K562 (cell line): ENCODE measurements around the gene TELO2. TPM values are rescaled to one million over a fixed set of nuclear protein-coding genes. Genes with fewer than 3 reads are reported as not detected.

Experiments
- ATAC-seq: fragments of 200-7000 bp; cut with Tn5 transposase; 3 replicates; pipeline ENCODE4 v1.9.1; 2020; ENCODE audit warnings: moderate library complexity
- BruUV-seq: library from RNA; stranded (reverse); fragments of 400-500 nt; replicated peaks from 2 replicates; lab custom pipeline; 2021; lab: Mats Ljungman, UMichigan
- CTCF ChIA-PET: fragments of 300-600 bp; formaldehyde crosslinking; extraction: SDS; loops from one replicate; lab custom pipeline; 2021; ENCODE audit warnings: low intra/inter-chr PET ratio; lab: Yijun Ruan, JAX
- POLR2A ChIA-PET: fragments of 300-600, 350-650 bp; sonication (Branson Sonifier 250); formaldehyde crosslinking; extraction: SDS; loops from one replicate; lab custom pipeline; 2021; ENCODE audit warnings: antibody characterized with exemption, inconsistent platforms; lab: Yijun Ruan, JAX
- DNase-seq, 4 experiments: peaks; one replicate each; pipeline versions ENCODE4 v3.0.0 to v3.0.0-alpha.2; 2011 to 2018; ENCODE audit warnings: low spot score in 3 of 4, mixed read lengths in 3 of 4; ENCODE audit errors: extremely low read depth in 1 of 4
- FAIRE-seq: peaks from 2 replicates; lab custom pipeline; 2011; peaks lifted over from hg19 to GRCh38; lab: Jason Lieb, UNC
- H2AFZ ChIP-seq: 2 replicates; pipeline ENCODE4 v1.6.0; 2011; ENCODE audit warnings: low read depth, low read length, control low read depth, inconsistent platforms
- H3K27ac ChIP-seq: fragments of 200-600 bp; 3 replicates; pipeline ENCODE4 v1.8.0; 2011; ENCODE audit warnings: low read depth, mild to moderate bottlenecking, control low read depth, inconsistent platforms, low read length, moderate library complexity, mixed read lengths; ENCODE audit errors: extremely low read depth
- H3K27me3 ChIP-seq, 2 experiments: fragments of 300-600 bp in 1 of 2; 2 replicates in 1 of 2; 3 replicates in 1 of 2; pipeline versions ENCODE4 v1.6.0 to v1.8.0; 2011; ENCODE audit warnings: inconsistent platforms in 2 of 2, low read length in 2 of 2, mild to moderate bottlenecking in 1 of 2, mixed read lengths in 1 of 2, moderate library complexity in 1 of 2; ENCODE audit not compliant: control insufficient read depth in 2 of 2, insufficient read depth in 2 of 2
- H3K36me3 ChIP-seq: fragments of 300-600 bp; 3 replicates; pipeline ENCODE4 v1.8.0; 2011; ENCODE audit warnings: mild to moderate bottlenecking, low read length, inconsistent platforms; ENCODE audit not compliant: control insufficient read depth, insufficient read depth
- H3K4me1 ChIP-seq, 2 experiments: fragments of 200-600 bp in 1 of 2; replicated peaks in 1 of 2; 2 replicates in 1 of 2; 3 replicates in 1 of 2; pipeline versions ENCODE4 v1.5.1 to v1.8.0; 2011; ENCODE audit warnings: inconsistent platforms in 2 of 2, low read length in 2 of 2, mild to moderate bottlenecking in 1 of 2, mixed read lengths in 1 of 2, moderate library complexity in 1 of 2; ENCODE audit not compliant: control insufficient read depth in 2 of 2, insufficient read depth in 2 of 2
- H3K4me2 ChIP-seq: 2 replicates; pipeline ENCODE4 v1.6.1; 2011; ENCODE audit warnings: low read length, control low read depth, inconsistent platforms, mixed read lengths; ENCODE audit not compliant: insufficient read depth
- H3K4me3 ChIP-seq: fragments of 200-600 bp; sonication (generic), shearing (Covaris generic); 2 replicates; pipeline ENCODE4 v1.5.1; 2016; ENCODE audit warnings: control low read depth, inconsistent platforms
- H3K79me2 ChIP-seq: fragments of 200-600 bp; 3 replicates; pipeline ENCODE4 v1.8.0; 2011; ENCODE audit warnings: low read length, inconsistent platforms; ENCODE audit not compliant: control insufficient read depth, insufficient read depth
- H3K9ac ChIP-seq, 2 experiments: 2 replicates each; pipeline versions ENCODE4 v1.6.0 to v1.6.1; 2011; ENCODE audit warnings: low read depth in 2 of 2, low read length in 2 of 2, control low read depth in 1 of 2, inconsistent platforms in 1 of 2, mild to moderate bottlenecking in 1 of 2, mixed read lengths in 1 of 2; ENCODE audit not compliant: insufficient read depth in 1 of 2
- H3K9me1 ChIP-seq: one replicate; pipeline ENCODE4 v1.6.0; 2011; ENCODE audit warnings: inconsistent platforms, mild to moderate bottlenecking, low read length, moderate library complexity; ENCODE audit not compliant: control insufficient read depth, insufficient read depth
- H3K9me3 ChIP-seq: replicated peaks from 2 replicates; pipeline ENCODE4 v1.5.1; 2011; ENCODE audit warnings: low read depth, low read length, inconsistent platforms; ENCODE audit not compliant: control insufficient read depth, insufficient read depth
- H4K20me1 ChIP-seq: replicated peaks from 2 replicates; pipeline ENCODE4 v1.6.1; 2011; ENCODE audit warnings: low read length, inconsistent platforms, mixed read lengths; ENCODE audit not compliant: control insufficient read depth, insufficient read depth
- BACH1 ChIP-seq: fragments of 200-800 bp; sonication (Bioruptor generic); IDR thresholded peaks from 2 replicates; pipeline ENCODE4 v1.6.1; 2016; ENCODE audit warnings: missing genetic modification characterization, missing compliant biosample characterization
- DNMT1 ChIP-seq: fragments of 450-650 bp; IDR thresholded peaks from 2 replicates; pipeline ENCODE4 v1.6.1; 2016; ENCODE audit warnings: antibody characterized with exemption, mild to moderate bottlenecking
- MCM7 ChIP-seq, 2 experiments: fragments of 450-650 bp; IDR thresholded peaks; 2 replicates each; pipeline ENCODE4 v1.6.1; 2016 to 2018
- NFIC ChIP-seq: fragments of 450-650 bp; IDR thresholded peaks from 2 replicates; pipeline ENCODE4 v1.6.1; 2017; ENCODE audit warnings: mild to moderate bottlenecking, inconsistent platforms
- RBM17 ChIP-seq: fragments of 200-400 bp; formaldehyde crosslinking; IDR thresholded peaks from 2 replicates; pipeline ENCODE4 v1.6.1; 2017; ENCODE audit warnings: low read depth, mild to moderate bottlenecking, low read length, borderline replicate concordance
- SAFB ChIP-seq: fragments of 200-400 bp; formaldehyde crosslinking; IDR thresholded peaks from 2 replicates; pipeline ENCODE4 v1.6.1; 2017; ENCODE audit warnings: low read depth, low read length, borderline replicate concordance
- STAG1 ChIP-seq: sonication (generic); formaldehyde crosslinking; IDR thresholded peaks from 2 replicates; pipeline ENCODE4 v1.5.0; 2020; ENCODE audit warnings: missing genetic modification reagents, borderline replicate concordance
- WGBS: fragments of 100-300 bp; shearing (Covaris generic); methylation state at CpG from one replicate; pipeline ENCODE4 v1.1.6; 2016; ENCODE audit warnings: low coverage, mixed read lengths; ENCODE audit not compliant: insufficient coverage; ENCODE audit errors: missing lambda C conversion rate; 5-methylcytosine and 5-hydroxymethylcytosine counted together
- in situ Hi-C: fragments of 300-500 bp; cut with MboI; formaldehyde crosslinking; loops from 4 replicates; pipeline ENCODE4 v1.15.0; 2018; ENCODE audit warnings: inconsistent platforms, mixed read lengths
- intact Hi-C: fragments of 100-400 bp; cut with micrococcal nuclease; formaldehyde crosslinking; loops from 2 replicates; pipeline ENCODE4 v1.14.2; 2022
- polyA plus RNA-seq, 8 experiments: library from polyadenylated mRNA; depleted of rRNA in 4 of 8; stranded (reverse) in 5 of 8; unstranded in 3 of 8; fragments of >200 nt; fragmentation: Nextera tagmentation in 2 of 8; fragmentation: Illumina TruSeq in 1 of 8; extraction: Ambion mirVana in 2 of 8; extraction: Trizol in 1 of 8; gene quantifications; 2 replicates each; pipeline versions ENCODE4 v1.2.1 to v1.2.3, GENCODE V29; 2011 to 2014; ENCODE audit warnings: inconsistent platforms in 1 of 8, missing spikeins in 1 of 8
- total RNA-seq, 7 experiments: library from RNA; depleted of rRNA in 6 of 7; stranded (reverse); fragments of >200 nt in 6 of 7; fragmentation: Illumina TruSeq in 2 of 7; extraction: Trizol in 2 of 7; gene quantifications; 2 replicates each; pipeline versions ENCODE4 v1.2.1 to v1.2.3, GENCODE V29; 2011 to 2021; ENCODE audit warnings: low replicate concordance in 1 of 7
- TF ChIP-seq, protein P1 (sequence below): sonication (generic); formaldehyde crosslinking; IDR thresholded peaks from 2 replicates; pipeline ENCODE4 v1.8.0; 2023; ENCODE audit warnings: mild to moderate bottlenecking, missing genetic modification reagents

Gene TELO2
- total and polyA plus RNA-seq, 9 of the 15 experiments (the other 6 are each of a cell fraction or from before 2014, with no cell fraction given) = 0.51 to 91.8 (median 14.5) TPM

DNA sequence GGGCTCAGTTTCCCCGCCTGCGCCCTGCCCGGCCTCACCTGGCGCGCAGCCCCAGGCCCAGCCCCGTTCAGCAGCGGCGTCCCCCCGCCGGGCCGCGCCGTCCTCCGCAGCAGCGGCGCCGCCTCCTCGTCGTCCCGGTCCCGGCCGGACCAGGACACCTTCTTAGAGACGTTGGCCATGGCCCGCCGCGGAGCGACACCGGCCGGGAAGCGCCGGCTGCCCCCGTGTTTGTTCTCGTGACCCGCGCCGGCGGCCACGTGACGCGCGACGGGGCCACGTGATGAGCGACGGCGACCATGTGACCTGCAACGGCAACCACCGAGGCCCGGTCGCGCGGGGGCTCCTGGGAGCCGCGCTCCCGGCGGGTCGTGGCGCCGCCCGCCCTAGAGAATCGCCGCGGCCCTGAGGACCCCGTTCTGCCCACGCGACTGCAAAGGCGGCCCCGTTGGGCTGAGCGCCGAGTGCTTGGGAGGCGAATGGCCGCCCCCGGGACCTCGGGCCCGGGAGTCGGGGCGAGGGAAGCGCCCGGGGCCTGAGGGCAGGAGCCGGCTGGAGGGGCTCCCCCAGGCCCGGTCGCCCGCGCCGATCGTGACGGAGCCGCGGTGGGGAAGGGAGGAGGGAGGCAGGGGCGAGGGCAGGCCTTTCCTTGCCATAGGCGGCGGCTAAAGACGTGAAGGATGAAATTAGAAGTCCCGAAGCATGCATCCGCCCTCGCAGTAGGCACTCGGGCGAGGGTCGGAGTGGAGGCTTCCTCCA, 18.2 kb upstream of the TELO2 start, which contains the start of gene CLCN7 (continued):
- TF ChIP-seq BACH1 (tag) = no peak
- TF ChIP-seq DNMT1 = no peak
- TF ChIP-seq STAG1 (CRISPR knock-in tag) = no peak; the same call in 1 of the 2 replicates
- TF ChIP-seq SAFB = peak; percentile 69
- TF ChIP-seq RBM17 = no peak

DNA sequence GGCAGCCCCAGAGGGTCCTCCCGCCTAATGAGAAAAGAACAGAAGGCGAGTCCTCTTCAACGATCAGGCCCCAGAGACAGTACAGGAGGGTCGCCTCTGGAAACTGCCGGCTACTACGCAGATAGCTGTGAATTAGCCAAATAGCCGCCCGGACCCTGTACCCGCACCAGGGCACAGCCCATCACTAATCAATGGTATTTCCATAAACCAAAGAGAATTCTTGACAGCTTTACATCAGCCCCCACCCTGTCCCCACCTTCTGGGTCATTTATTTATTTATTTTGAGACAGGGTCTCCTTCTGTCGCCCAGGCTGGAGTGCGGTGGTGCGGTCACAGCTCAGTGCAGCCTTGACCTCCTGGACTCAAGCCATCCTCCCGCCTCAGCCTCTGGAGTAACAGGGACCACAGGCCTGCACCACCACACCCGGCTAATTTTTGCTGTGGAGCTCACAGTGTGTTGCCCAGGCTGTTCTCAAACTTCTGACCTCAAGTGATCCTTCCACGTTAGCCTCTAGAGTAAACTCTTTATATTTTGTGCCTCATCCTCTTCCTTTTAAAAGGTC, 17.5 kb upstream of the TELO2 start:
- H3K79me2 ChIP-seq = peaks cover 51% of the 10 kb centered on the region
- H3K4me2 ChIP-seq = peak overlapping the region; percentile 96
- in situ Hi-C loops = no loop called here
- 39% methylated on average over 15 of the region's 15 CpGs for WGBS
- peak overlapping the region; percentile 97 for H3K27ac ChIP-seq
- TF ChIP-seq NFIC (0 out of 2 replicates have a peak, but pooled peaks have one; percentile 12), MCM7 (IDR thresholded peaks at IDR 0.05) (no peak)
- TF ChIP-seq, protein P1, sequence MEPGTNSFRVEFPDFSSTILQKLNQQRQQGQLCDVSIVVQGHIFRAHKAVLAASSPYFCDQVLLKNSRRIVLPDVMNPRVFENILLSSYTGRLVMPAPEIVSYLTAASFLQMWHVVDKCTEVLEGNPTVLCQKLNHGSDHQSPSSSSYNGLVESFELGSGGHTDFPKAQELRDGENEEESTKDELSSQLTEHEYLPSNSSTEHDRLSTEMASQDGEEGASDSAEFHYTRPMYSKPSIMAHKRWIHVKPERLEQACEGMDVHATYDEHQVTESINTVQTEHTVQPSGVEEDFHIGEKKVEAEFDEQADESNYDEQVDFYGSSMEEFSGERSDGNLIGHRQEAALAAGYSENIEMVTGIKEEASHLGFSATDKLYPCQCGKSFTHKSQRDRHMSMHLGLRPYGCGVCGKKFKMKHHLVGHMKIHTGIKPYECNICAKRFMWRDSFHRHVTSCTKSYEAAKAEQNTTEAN = 0 out of 2 replicates have a peak, but pooled peaks have one; percentile 7
- TF ChIP-seq, all 486 proteins: peak for 2
- intact Hi-C loops = no loop called here
- H3K9me1 ChIP-seq = peaks cover 3% of the 10 kb centered on the region
- POLR2A ChIA-PET = interaction anchor here (0.5 to 0.7 kb wide), 5 partner anchors 37 to 908 kb away, joined by 3 read pairs; no protein-coding TSS in a partner anchor
- H3K9me3 ChIP-seq = no peaks in the 10 kb centered on the region
- H3K27me3 ChIP-seq = no peaks in the 10 kb centered on the region
- peak; percentile 62 for FAIRE-seq
- H3K4me1 ChIP-seq = peaks cover 31 to 48% of the 10 kb centered on the region in 2 experiments; a peak in 4 of 5 replicates
- CTCF ChIA-PET = no interaction called here
- H3K4me3 ChIP-seq = peak overlapping the region; percentile 85
- peak overlapping the region; percentile 96 to 97 for H3K9ac ChIP-seq
- H4K20me1 ChIP-seq = peaks cover 2% of the 10 kb centered on the region; the same call in 1 of the 2 replicates
- peak in 1 of 4 experiments; percentile 29 for DNase-seq
- peak; percentile 4 for ATAC-seq
- BruUV-seq = no TSS peak
- H2AFZ ChIP-seq = peak overlapping the region; percentile 92
- peaks cover 7% of the 10 kb centered on the region; the same call in 1 of the 3 replicates for H3K36me3 ChIP-seq
